NCI-H226 (cell line): ENCODE measurements around the gene ANKHD1.
A peak's percentile ranks its signal among the peaks of the same experiment; 100 is the strongest.

ENCODE experiments used
- DNase-seq: peaks from one replicate; pipeline ENCODE4 v3.0.0-alpha.2; 2015

The ANKHD1 gene

GRCh38 chr5:140547508-140548299 lies 146.1 kb downstream of the ANKHD1 start, which contains the start of gene EIF4EBP3:
TSS of gene EIF4EBP3 (plus strand) at chr5:140547662. CDS start at chr5:140547738, 76 bp downstream.
- DNase-seq, result peak; percentile 88

- no peak for DNase-seq
Measured at GRCh38 chr5:140548300-140548688, 146.7 kb downstream of the ANKHD1 start.

- DNase-seq, result no peak
Measured at GRCh38 chr5:140548791-140549190, 147.2 kb downstream of the ANKHD1 start.

GRCh38 chr5:140549237-140550144 lies 147.9 kb downstream of the ANKHD1 start:
- no peak for DNase-seq

GRCh38 chr5:140550147-140551079 lies 148.8 kb downstream of the ANKHD1 start:
- no peak for DNase-seq

- DNase-seq, result no peak
Measured at GRCh38 chr5:140551872-140552271, 150.2 kb downstream of the ANKHD1 start.

- no peak for DNase-seq
Measured at GRCh38 chr5:140553657-140554056, 152.0 kb downstream of the ANKHD1 start.

- peak; percentile 40 for DNase-seq
Measured at GRCh38 chr5:140554454-140554853, 152.8 kb downstream of the ANKHD1 start.

GRCh38 chr5:140555747-140556312 lies 154.2 kb downstream of the ANKHD1 start:
- no peak for DNase-seq

GRCh38 chr5:140556438-140556837 lies 154.8 kb downstream of the ANKHD1 start:
- no peak for DNase-seq

- DNase-seq, result peak; percentile 92
Measured at GRCh38 chr5:140557136-140557805, 155.6 kb downstream of the ANKHD1 start, which contains the start of gene SRA1. TSS of gene SRA1 (minus strand) at chr5:140557473. CDS start at chr5:140557452, 21 bp downstream.

GRCh38 chr5:140557965-140558364 lies 156.3 kb downstream of the ANKHD1 start:
- DNase-seq, result no peak

- no peak for DNase-seq
Measured at GRCh38 chr5:140558542-140558941, 156.9 kb downstream of the ANKHD1 start.

GRCh38 chr5:140560227-140560626 lies 158.6 kb downstream of the ANKHD1 start:
- DNase-seq, result no peak

- DNase-seq, result no peak
Measured at GRCh38 chr5:140561753-140562523, 160.3 kb downstream of the ANKHD1 start.

GRCh38 chr5:140563596-140563995 lies 162.0 kb downstream of the ANKHD1 start:
- no peak for DNase-seq

- DNase-seq, result peak; percentile 99
Measured at GRCh38 chr5:140564196-140565023, 162.8 kb downstream of the ANKHD1 start, which contains the start of the genes APBB3 and SLC35A4. TSS of gene APBB3 (minus strand) at chr5:140564598. CDS start at chr5:140564245, 353 bp downstream. TSS of gene SLC35A4 (plus strand) at chr5:140564828. CDS start at chr5:140567170, 2,342 bp downstream.

- no peak for DNase-seq
Measured at GRCh38 chr5:140565024-140565779, 163.6 kb downstream of the ANKHD1 start.

GRCh38 chr5:140565780-140566095 lies 164.1 kb downstream of the ANKHD1 start:
- DNase-seq, result no peak
